Hepatocyte (in vitro differentiated cells): ENCODE measurements around the gene HM13. TPM values are rescaled to one million over a fixed set of nuclear protein-coding genes. Genes with fewer than 3 reads are reported as not detected.

Experiments
- DNase-seq: peaks from one replicate; pipeline ENCODE4 v3.0.0-alpha.2; 2016; ENCODE audit warnings: low spot score
- H2AFZ ChIP-seq: fragments of 200-600 bp; sonication (generic); 2 replicates; pipeline ENCODE4 v1.6.0; 2016; ENCODE audit warnings: antibody characterized with exemption, mild to moderate bottlenecking
- H3K27ac ChIP-seq: fragments of 200-600 bp; sonication (generic); 2 replicates; pipeline ENCODE4 v1.5.1; 2016; ENCODE audit warnings: mild to moderate bottlenecking
- H3K27me3 ChIP-seq: fragments of 200-600 bp; sonication (generic); 2 replicates; pipeline ENCODE4 v1.6.1; 2016
- H3K36me3 ChIP-seq: fragments of 200-600 bp; sonication (generic); replicated peaks from 2 replicates; pipeline ENCODE4 v1.5.1; 2016; ENCODE audit warnings: low read depth; ENCODE audit not compliant: insufficient read depth
- H3K4me1 ChIP-seq: fragments of 200-600 bp; sonication (generic); 2 replicates; pipeline ENCODE4 v1.5.1; 2016; ENCODE audit warnings: mild to moderate bottlenecking, moderate library complexity; ENCODE audit not compliant: insufficient read depth
- H3K4me2 ChIP-seq: fragments of 200-600 bp; sonication (generic); 2 replicates; pipeline ENCODE4 v1.6.0; 2016
- H3K4me3 ChIP-seq: fragments of 200-600 bp; sonication (generic); 2 replicates; pipeline ENCODE4 v1.5.1; 2016; ENCODE audit warnings: mild to moderate bottlenecking
- H3K79me2 ChIP-seq: fragments of 200-600 bp; sonication (generic); 2 replicates; pipeline ENCODE4 v1.6.0; 2017; ENCODE audit warnings: mild to moderate bottlenecking
- H3K9me2 ChIP-seq: fragments of 200-600 bp; sonication (generic); replicated peaks from 2 replicates; pipeline ENCODE4 v1.6.0; 2017; ENCODE audit warnings: mild to moderate bottlenecking; ENCODE audit not compliant: insufficient read depth
- H3K9me3 ChIP-seq: fragments of 200-600 bp; sonication (generic); 2 replicates; pipeline ENCODE4 v1.5.1; 2016; ENCODE audit warnings: low read depth, mild to moderate bottlenecking
- H4K20me1 ChIP-seq: fragments of 200-600 bp; sonication (generic); 2 replicates; pipeline ENCODE4 v1.6.0; 2016; ENCODE audit warnings: mild to moderate bottlenecking; ENCODE audit not compliant: insufficient read depth, poor library complexity, severe bottlenecking
- CTCF ChIP-seq: fragments of 200-600 bp; sonication (generic); IDR thresholded peaks from 2 replicates; pipeline ENCODE4 v1.5.1; 2016; ENCODE audit warnings: antibody characterized with exemption, mild to moderate bottlenecking; ENCODE audit not compliant: poor library complexity
- EZH2 ChIP-seq: fragments of 200-600 bp; sonication (generic); IDR thresholded peaks from 2 replicates; pipeline ENCODE4 v1.6.1; 2016; ENCODE audit warnings: antibody characterized with exemption, mild to moderate bottlenecking, borderline replicate concordance
- EZH2phosphoT487 ChIP-seq: fragments of 200-600 bp; sonication (generic); IDR thresholded peaks from one replicate; pipeline ENCODE4 v1.6.1; 2018; ENCODE audit warnings: antibody characterized with exemption, mild to moderate bottlenecking, low read depth, moderate library complexity; ENCODE audit not compliant: unreplicated experiment, severe bottlenecking
- WGBS: methylation state at CpG from one replicate; pipeline ENCODE4 v1.1.6; 2016; ENCODE audit warnings: low lambda C conversion rate; ENCODE audit errors: missing lambda C conversion rate; 5-methylcytosine and 5-hydroxymethylcytosine counted together
- polyA plus RNA-seq: library from polyadenylated mRNA; unstranded; fragments of >200 nt; fragmentation: Nextera tagmentation; extraction: Ambion mirVana; gene quantifications from 2 replicates; pipeline ENCODE4 v1.2.1, GENCODE V29; 2016
- total RNA-seq: library from RNA; depleted of rRNA; stranded (reverse); fragments of >200 nt; gene quantifications from 2 replicates; pipeline ENCODE4 v1.2.3, GENCODE V29; 2014

The HM13 gene
- total and polyA plus RNA-seq, 2 experiments from 2014 or later, result 219 to 461 TPM

GRCh38 chr20:31568041-31568731 lies 53.9 kb downstream of the HM13 start:
- no peak overlapping the region for H2AFZ ChIP-seq
- H3K4me3 ChIP-seq, result no peak overlapping the region
- H3K36me3 ChIP-seq, result no peaks in the 10 kb centered on the region
- H3K9me3 ChIP-seq, result no peaks in the 10 kb centered on the region
- WGBS, result 83% methylated on average over 21 of the region's 21 CpGs
- no peaks in the 10 kb centered on the region for H3K9me2 ChIP-seq
- no peaks in the 10 kb centered on the region for H4K20me1 ChIP-seq
- H3K4me1 ChIP-seq, result peaks cover 58% of the 10 kb centered on the region
- TF ChIP-seq CTCF, result no peak
- no peak overlapping the region for H3K4me2 ChIP-seq
- DNase-seq, result no peak
- H3K27me3 ChIP-seq, result no peaks in the 10 kb centered on the region
- H3K27ac ChIP-seq, result peak overlapping the region; percentile 98
- H3K79me2 ChIP-seq, result peaks cover 3% of the 10 kb centered on the region

- Histone ChIP-seq H3K9me2 (no peaks in the 10 kb centered on the region), H3K27ac (peak overlapping the region; percentile 98), H3K4me2 (no peak overlapping the region), H3K4me1 (peaks cover 62% of the 10 kb centered on the region), H2AFZ (no peak overlapping the region), H3K4me3 (no peak overlapping the region), H3K79me2 (peaks cover 3% of the 10 kb centered on the region), H3K9me3 (no peaks in the 10 kb centered on the region), H4K20me1 (no peaks in the 10 kb centered on the region), H3K27me3 (no peaks in the 10 kb centered on the region), H3K36me3 (no peaks in the 10 kb centered on the region)
- DNase-seq, result peak; percentile 48
- WGBS, result 80% methylated on average over 5 of the region's 5 CpGs
- TF ChIP-seq EZH2, result no peak
- no peak for TF ChIP-seq EZH2phosphoT487
- TF ChIP-seq CTCF, result no peak
Measured at GRCh38 chr20:31568773-31569162, 54.5 kb downstream of the HM13 start.

GRCh38 chr20:31569163-31570020 lies 55.1 kb downstream of the HM13 start:
- whole genome bisulfite sequencing, result 36% methylated on average over 10 of the region's 10 CpGs
- Histone ChIP-seq H3K27me3 (no peaks in the 10 kb centered on the region), H3K9me3 (no peaks in the 10 kb centered on the region), H3K9me2 (no peaks in the 10 kb centered on the region), H3K27ac (peak overlapping the region; percentile 98), H4K20me1 (no peaks in the 10 kb centered on the region), H2AFZ (no peak overlapping the region), H3K4me2 (no peak overlapping the region), H3K79me2 (peaks cover 3% of the 10 kb centered on the region), H3K4me1 (peaks cover 68% of the 10 kb centered on the region), H3K36me3 (no peaks in the 10 kb centered on the region), H3K4me3 (no peak overlapping the region)
- peak; percentile 80 for DNase-seq
- TF ChIP-seq EZH2, result no peak
- TF ChIP-seq CTCF, result peak; percentile 94
- no peak for TF ChIP-seq EZH2phosphoT487
